ENCODE measurements around the gene DGKB. TPM values are rescaled to one million over a fixed set of nuclear protein-coding genes. Genes with fewer than 3 reads are reported as not detected.
"Not testable (repeated sequence)": the region's sequence is repeated elsewhere in the genome, so short reads cannot be mapped to it uniquely, and the experiment has no call there.

DGKB gene
- total RNA-seq, 1 experiment from 2014 or later = not detected

GRCh38 chr7:14480281-14480680, 422.3 kb downstream of the DGKB start:
- H3K27ac ChIP-seq (ENCODE audit: low read depth, low read length, poor library complexity, severe bottlenecking) = no peak overlapping the region
- no peaks in the 10 kb centered on the region for H3K27me3 ChIP-seq (replicated peaks; ENCODE audit: insufficient read depth, low read depth, low read length, poor library complexity)
- ChIA-PET CTCF (no interaction called here), POLR2A (ENCODE audit: low non-redundant PET) (no interaction called here)
- TF ChIP-seq EZH2 (IDR thresholded peaks at IDR 0.05; ENCODE audit: borderline replicate concordance, low read depth, low read length, poor library complexity, severe bottlenecking) = no peak
- TF ChIP-seq, protein P1, sequence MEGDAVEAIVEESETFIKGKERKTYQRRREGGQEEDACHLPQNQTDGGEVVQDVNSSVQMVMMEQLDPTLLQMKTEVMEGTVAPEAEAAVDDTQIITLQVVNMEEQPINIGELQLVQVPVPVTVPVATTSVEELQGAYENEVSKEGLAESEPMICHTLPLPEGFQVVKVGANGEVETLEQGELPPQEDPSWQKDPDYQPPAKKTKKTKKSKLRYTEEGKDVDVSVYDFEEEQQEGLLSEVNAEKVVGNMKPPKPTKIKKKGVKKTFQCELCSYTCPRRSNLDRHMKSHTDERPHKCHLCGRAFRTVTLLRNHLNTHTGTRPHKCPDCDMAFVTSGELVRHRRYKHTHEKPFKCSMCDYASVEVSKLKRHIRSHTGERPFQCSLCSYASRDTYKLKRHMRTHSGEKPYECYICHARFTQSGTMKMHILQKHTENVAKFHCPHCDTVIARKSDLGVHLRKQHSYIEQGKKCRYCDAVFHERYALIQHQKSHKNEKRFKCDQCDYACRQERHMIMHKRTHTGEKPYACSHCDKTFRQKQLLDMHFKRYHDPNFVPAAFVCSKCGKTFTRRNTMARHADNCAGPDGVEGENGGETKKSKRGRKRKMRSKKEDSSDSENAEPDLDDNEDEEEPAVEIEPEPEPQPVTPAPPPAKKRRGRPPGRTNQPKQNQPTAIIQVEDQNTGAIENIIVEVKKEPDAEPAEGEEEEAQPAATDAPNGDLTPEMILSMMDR (conservative IDR thresholded peaks at IDR 0.05; ENCODE audit: low read depth, low read length) = no peak
- no peaks in the 10 kb centered on the region for H3K9me3 ChIP-seq (ENCODE audit: low read depth, low read length, poor library complexity, severe bottlenecking)
- BruUV-seq (replicated peaks) = no TSS peak
- H3K4me1 ChIP-seq (ENCODE audit: insufficient read depth, low read length, poor library complexity, severe bottlenecking) = no peaks in the 10 kb centered on the region
- intact Hi-C loops (cut with micrococcal nuclease; ENCODE audit: unreplicated experiment) = no loop called here
- DNase-seq (ENCODE audit: low spot score) = no peak
- no peaks in the 10 kb centered on the region for H3K36me3 ChIP-seq (ENCODE audit: insufficient read depth, low read length, poor library complexity, severe bottlenecking)
- H3K4me3 ChIP-seq (ENCODE audit: low read depth, low read length, poor library complexity, severe bottlenecking) = no peak overlapping the region

DNA sequence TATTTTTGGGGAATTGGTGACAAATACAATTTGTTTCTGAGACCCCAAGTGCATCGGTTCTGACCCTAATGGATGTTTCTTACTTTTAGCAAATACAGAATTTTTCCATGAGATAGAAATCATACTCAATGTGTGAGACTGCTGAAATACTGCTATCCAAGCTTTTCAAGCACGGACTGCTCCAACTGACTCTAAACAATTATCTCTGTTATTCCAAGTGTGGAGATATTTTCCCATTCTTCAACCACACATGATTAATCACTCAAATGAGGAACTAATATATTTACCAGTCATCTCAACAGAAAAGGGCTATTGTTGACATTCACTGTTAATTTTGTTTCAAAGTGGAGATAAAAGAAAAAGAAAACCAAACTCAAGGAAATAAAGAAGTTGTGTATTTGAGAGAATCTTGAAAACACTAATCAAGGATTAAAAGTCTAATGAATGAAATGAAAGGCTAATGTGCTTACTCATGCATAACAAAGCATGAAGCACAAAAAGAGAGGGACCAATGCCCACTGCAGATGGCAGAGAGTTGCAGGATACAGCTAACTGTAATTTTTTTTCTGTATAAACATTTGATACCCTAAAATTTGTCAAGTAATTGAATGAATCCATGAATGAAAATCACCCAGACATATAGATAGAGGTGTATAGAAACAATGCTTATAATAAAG, 423.6 kb downstream of the DGKB start:
- H3K4me3 ChIP-seq (ENCODE audit: low read depth, low read length, poor library complexity, severe bottlenecking) = no peak overlapping the region
- CTCF ChIA-PET = no interaction called here

DNA sequence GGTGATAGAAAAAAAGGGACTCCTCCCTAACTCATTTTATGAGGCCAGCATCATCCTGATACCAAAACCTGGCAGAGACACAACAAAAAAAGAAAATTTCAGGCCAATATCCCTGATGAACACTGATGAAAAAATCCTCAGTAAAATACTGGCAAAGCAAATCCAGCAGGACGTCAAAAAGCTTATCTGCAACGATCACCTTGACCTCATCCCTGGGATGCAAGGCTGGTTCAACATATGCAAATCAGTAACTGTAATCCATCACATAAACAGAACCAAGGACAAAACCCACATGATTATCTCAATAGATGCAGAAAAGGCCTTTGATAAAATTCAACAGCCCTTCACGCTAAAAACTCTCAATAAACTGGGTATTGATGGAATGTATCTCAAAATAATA, 440.8 kb downstream of the DGKB start:
- BruUV-seq (replicated peaks); DNase-seq (ENCODE audit: low spot score); H3K4me3 ChIP-seq (ENCODE audit: low read depth, low read length, poor library complexity, severe bottlenecking); H3K4me1 ChIP-seq (ENCODE audit: insufficient read depth, low read length, poor library complexity, severe bottlenecking); CTCF ChIA-PET; POLR2A ChIA-PET (ENCODE audit: low non-redundant PET); H3K9me3 ChIP-seq (ENCODE audit: low read depth, low read length, poor library complexity, severe bottlenecking); H3K36me3 ChIP-seq (ENCODE audit: insufficient read depth, low read length, poor library complexity, severe bottlenecking); H3K27ac ChIP-seq (ENCODE audit: low read depth, low read length, poor library complexity, severe bottlenecking); intact Hi-C loops (cut with micrococcal nuclease; ENCODE audit: unreplicated experiment); H3K27me3 ChIP-seq (replicated peaks; ENCODE audit: insufficient read depth, low read depth, low read length, poor library complexity): not testable (repeated sequence)

More for the DNA sequence above, 423.6 kb downstream of the DGKB start:
- TF ChIP-seq EZH2 (IDR thresholded peaks at IDR 0.05; ENCODE audit: borderline replicate concordance, low read depth, low read length, poor library complexity, severe bottlenecking) = no peak
- TF ChIP-seq, protein P1 (conservative IDR thresholded peaks at IDR 0.05; ENCODE audit: low read depth, low read length) = no peak
- no peaks in the 10 kb centered on the region for H3K4me1 ChIP-seq (ENCODE audit: insufficient read depth, low read length, poor library complexity, severe bottlenecking)
- H3K27ac ChIP-seq (ENCODE audit: low read depth, low read length, poor library complexity, severe bottlenecking) = no peak overlapping the region
- POLR2A ChIA-PET (ENCODE audit: low non-redundant PET) = no interaction called here
- H3K36me3 ChIP-seq (ENCODE audit: insufficient read depth, low read length, poor library complexity, severe bottlenecking) = no peaks in the 10 kb centered on the region
- BruUV-seq (replicated peaks) = no TSS peak
- DNase-seq (ENCODE audit: low spot score) = no peak
- H3K9me3 ChIP-seq (ENCODE audit: low read depth, low read length, poor library complexity, severe bottlenecking) = no peaks in the 10 kb centered on the region
- no peaks in the 10 kb centered on the region for H3K27me3 ChIP-seq (replicated peaks; ENCODE audit: insufficient read depth, low read depth, low read length, poor library complexity)
- intact Hi-C loops (cut with micrococcal nuclease; ENCODE audit: unreplicated experiment) = no loop called here

DNA sequence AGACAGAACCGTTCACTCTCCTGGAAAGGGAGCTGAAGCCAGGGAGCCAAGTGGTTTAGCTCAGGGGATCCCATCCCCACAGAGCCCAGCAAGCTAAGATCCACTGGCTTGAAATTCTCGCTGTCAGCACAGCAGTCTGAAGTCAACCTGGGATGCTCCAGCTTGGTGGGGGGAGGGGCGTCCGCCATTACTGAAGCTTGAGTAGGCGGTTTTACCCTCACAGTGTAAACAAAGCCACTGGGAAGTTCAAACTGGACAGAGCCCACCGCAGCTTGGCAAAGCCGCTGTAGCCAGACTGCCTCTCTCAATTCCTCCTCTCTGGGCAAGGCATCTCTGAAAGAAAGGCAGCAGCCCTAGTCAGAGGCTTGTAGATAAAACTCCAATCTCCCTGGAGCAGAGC, 443.7 kb downstream of the DGKB start:
- DNase-seq (ENCODE audit: low spot score); H3K36me3 ChIP-seq (ENCODE audit: insufficient read depth, low read length, poor library complexity, severe bottlenecking); H3K27ac ChIP-seq (ENCODE audit: low read depth, low read length, poor library complexity, severe bottlenecking); POLR2A ChIA-PET (ENCODE audit: low non-redundant PET); H3K4me3 ChIP-seq (ENCODE audit: low read depth, low read length, poor library complexity, severe bottlenecking); CTCF ChIA-PET; H3K27me3 ChIP-seq (replicated peaks; ENCODE audit: insufficient read depth, low read depth, low read length, poor library complexity); H3K4me1 ChIP-seq (ENCODE audit: insufficient read depth, low read length, poor library complexity, severe bottlenecking); BruUV-seq (replicated peaks); H3K9me3 ChIP-seq (ENCODE audit: low read depth, low read length, poor library complexity, severe bottlenecking): not testable (repeated sequence)
- intact Hi-C loops (cut with micrococcal nuclease; ENCODE audit: unreplicated experiment) = loop anchor here (5.0 kb wide), 5 partner anchors 472 to 1177 kb away; partner anchors contain the start of gene ETV1
